Naive thymus-derived CD4-positive, alpha-beta T cell (primary cell): ENCODE results near the gene SLC19A1. TPM values are rescaled to one million over a fixed set of nuclear protein-coding genes. Genes with fewer than 3 reads are reported as not detected.
A peak's percentile ranks its signal among the peaks of the same experiment; 100 is the strongest.

ENCODE experiments used
- ATAC-seq: fragments of 150-1000 bp; cut with Tn5 transposase; 2 replicates; pipeline ENCODE4 v1.10.0; 2021; ENCODE audit warnings: mild to moderate bottlenecking, moderate library complexity
- CTCF ChIA-PET: fragments of 350-600 bp; sonication (Branson Sonifier 250); formaldehyde crosslinking; loops from one replicate; lab custom pipeline; 2021; ENCODE audit warnings: antibody characterized with exemption; lab: Charles Lee
- POLR2A ChIA-PET: fragments of 350-600 bp; sonication (Branson Sonifier 250); formaldehyde crosslinking; loops from one replicate; lab custom pipeline; 2021; ENCODE audit warnings: antibody characterized with exemption, inconsistent platforms; lab: Charles Lee
- DNase-seq, 9 donors: peaks; one replicate each; pipeline versions ENCODE4 v3.0.0 to v3.0.0-alpha.2; 2020 to 2022; ENCODE audit warnings: mixed read lengths in 1 of 9
- H3K27ac ChIP-seq: one replicate; pipeline ENCODE4 v1.7.0; 2013; ENCODE audit warnings: mild to moderate bottlenecking, low read depth, low read length, moderate library complexity
- H3K27me3 ChIP-seq, 2 donors: one replicate each; pipeline ENCODE4 v1.7.0; 2013; ENCODE audit warnings: low read length in 2 of 2, mild to moderate bottlenecking in 2 of 2, moderate library complexity in 2 of 2; ENCODE audit not compliant: control insufficient read depth in 2 of 2, insufficient read depth in 2 of 2
- H3K36me3 ChIP-seq, 3 experiments: 1 replicate in 2 of 3; 2 replicates in 1 of 3; pipeline ENCODE4 v1.7.0; 2013; ENCODE audit warnings: low read length in 3 of 3, mild to moderate bottlenecking in 3 of 3, moderate library complexity in 1 of 3; ENCODE audit not compliant: insufficient read depth in 3 of 3, control insufficient read depth in 2 of 3
- H3K4me1 ChIP-seq, 2 donors: one replicate each; pipeline ENCODE4 v1.7.0; 2013; ENCODE audit warnings: low read length in 2 of 2, mild to moderate bottlenecking in 2 of 2, moderate library complexity in 1 of 2; ENCODE audit not compliant: control insufficient read depth in 2 of 2, insufficient read depth in 2 of 2
- H3K4me3 ChIP-seq: 2 replicates; pipeline ENCODE4 v1.7.0; 2013; ENCODE audit warnings: mild to moderate bottlenecking, low read length
- H3K9me3 ChIP-seq, 3 experiments: 1 replicate in 2 of 3; 2 replicates in 1 of 3; pipeline ENCODE4 v1.7.0; 2013; ENCODE audit warnings: low read length in 3 of 3; ENCODE audit not compliant: control insufficient read depth in 2 of 3
- H3K27ac Mint-ChIP-seq, 9 donors: one replicate each; pipeline ENCODE4 v1.8.0; 2020 to 2022; ENCODE audit warnings: mixed read lengths in 9 of 9, mild to moderate bottlenecking in 8 of 9, moderate library complexity in 5 of 9, inconsistent platforms in 2 of 9
- H3K27me3 Mint-ChIP-seq, 5 donors: one replicate each; pipeline ENCODE4 v1.8.0; 2021 to 2022; ENCODE audit warnings: mixed read lengths in 5 of 5, mild to moderate bottlenecking in 1 of 5
- H3K36me3 Mint-ChIP-seq, 5 donors: one replicate each; pipeline ENCODE4 v1.8.0; 2020 to 2022; ENCODE audit warnings: mixed read lengths in 5 of 5, mild to moderate bottlenecking in 3 of 5, inconsistent platforms in 1 of 5
- H3K4me1 Mint-ChIP-seq, 7 donors: one replicate each; pipeline ENCODE4 v1.8.0; 2020 to 2022; ENCODE audit warnings: mixed read lengths in 7 of 7, mild to moderate bottlenecking in 3 of 7, inconsistent platforms in 1 of 7
- H3K4me3 Mint-ChIP-seq, 10 donors: one replicate each; pipeline ENCODE4 v1.8.0; 2020 to 2022; ENCODE audit warnings: mild to moderate bottlenecking in 10 of 10, mixed read lengths in 10 of 10, moderate library complexity in 6 of 10, inconsistent platforms in 2 of 10
- H3K9me3 Mint-ChIP-seq, 11 donors: one replicate each; pipeline ENCODE4 v1.8.0; 2020 to 2022; ENCODE audit warnings: mixed read lengths in 11 of 11, mild to moderate bottlenecking in 4 of 11, inconsistent platforms in 1 of 11, moderate library complexity in 1 of 11
- intact Hi-C, 2 donors: fragments of 100-400 bp; cut with micrococcal nuclease; formaldehyde crosslinking; loops; one replicate each; pipeline ENCODE4 v1.15.1; 2023
- polyA plus RNA-seq, 2 donors: library from polyadenylated mRNA; unstranded; fragments of 300-500 nt; fragmentation: Illumina TruSeq; gene quantifications; one replicate each; pipeline ENCODE4 v1.2.3, GENCODE V29; 2021
- total RNA-seq, 6 experiments: library from RNA in 5 of 6; stranded (reverse) in 5 of 6; gene quantifications; 1 replicate in 5 of 6; 2 replicates in 1 of 6; pipeline ENCODE4 v1.2.3 and lab custom pipeline; 2021 to 2026

The SLC19A1 gene
- total and polyA plus RNA-seq, 7 experiments from 2014 or later = 10.5 to 49.1 (median 15.6) TPM

GRCh38 chr21:45453308-45453950, 88.8 kb downstream of the SLC19A1 start:
- no peak overlapping the region for H3K4me3 ChIP-seq
- no peaks in the 10 kb centered on the region for H3K27me3 ChIP-seq
- no peak for DNase-seq
- no peaks in the 10 kb centered on the region for H3K36me3 ChIP-seq
- H3K4me3 Mint-ChIP-seq = peak overlapping the region in 1 of 10 donors; percentile 7
- peak overlapping the region in 2 of 9 donors; percentile 7 to 28 for H3K27ac Mint-ChIP-seq
- intact Hi-C loops = no loop called here
- H3K4me1 Mint-ChIP-seq = peaks cover 0 to 6% (median 2%) of the 10 kb centered on the region in 7 donors
- ChIA-PET CTCF (no interaction called here), POLR2A (no interaction called here)
- no peak for ATAC-seq
- no peaks in the 10 kb centered on the region for H3K36me3 Mint-ChIP-seq
- no peak overlapping the region for H3K27ac ChIP-seq
- peaks cover 0 to 3% (median 0%) of the 10 kb centered on the region in 5 donors for H3K27me3 Mint-ChIP-seq
- H3K9me3 Mint-ChIP-seq = peaks cover 0 to 12% (median 0%) of the 10 kb centered on the region in 11 donors
- H3K4me1 ChIP-seq = no peaks in the 10 kb centered on the region
- no peaks in the 10 kb centered on the region for H3K9me3 ChIP-seq

- Mint-ChIP-seq H3K4me1 (peaks cover 0 to 6% (median 2%) of the 10 kb centered on the region in 7 donors), H3K27ac (peak overlapping the region in 3 of 9 donors; percentile 9 to 28 (median 20)), H3K27me3 (peaks cover 0 to 7% (median 2%) of the 10 kb centered on the region in 5 donors), H3K36me3 (no peaks in the 10 kb centered on the region), H3K4me3 (peak overlapping the region in 1 of 10 donors; percentile 7), H3K9me3 (peaks cover 0 to 12% (median 0%) of the 10 kb centered on the region in 11 donors)
- H3K9me3 ChIP-seq = no peaks in the 10 kb centered on the region
- no peak for DNase-seq
- ChIA-PET POLR2A (no interaction called here), CTCF (no interaction called here)
- H3K4me3 ChIP-seq = no peak overlapping the region
- no peaks in the 10 kb centered on the region for H3K36me3 ChIP-seq
- no peak for ATAC-seq
- H3K27ac ChIP-seq = no peak overlapping the region
- intact Hi-C loops = no loop called here
- H3K4me1 ChIP-seq = no peaks in the 10 kb centered on the region
- no peaks in the 10 kb centered on the region for H3K27me3 ChIP-seq
Measured at GRCh38 chr21:45452696-45453307, 89.4 kb downstream of the SLC19A1 start.

GRCh38 chr21:45451771-45452182, 90.5 kb downstream of the SLC19A1 start:
- H3K9me3 Mint-ChIP-seq = peaks cover 0 to 14% (median 0%) of the 10 kb centered on the region in 11 donors
- DNase-seq = no peak

GRCh38 chr21:45451091-45451740, 91.0 kb downstream of the SLC19A1 start:
- H3K9me3 Mint-ChIP-seq = peaks cover 0 to 14% (median 1%) of the 10 kb centered on the region in 11 donors
- H3K27ac Mint-ChIP-seq = peak overlapping the region in 1 of 9 donors; percentile 74
- ChIA-PET CTCF (no interaction called here), POLR2A (no interaction called here)
- Histone ChIP-seq H3K9me3 (no peaks in the 10 kb centered on the region), H3K27ac (no peak overlapping the region), H3K4me1 (no peaks in the 10 kb centered on the region), H3K27me3 (no peaks in the 10 kb centered on the region), H3K4me3 (no peak overlapping the region), H3K36me3 (no peaks in the 10 kb centered on the region)
- DNase-seq (no peak), ATAC-seq (no peak)
- H3K27me3 Mint-ChIP-seq = peaks cover 0 to 10% (median 3%) of the 10 kb centered on the region in 5 donors
- no peak overlapping the region for H3K4me3 Mint-ChIP-seq
- intact Hi-C loops = no loop called here
- no peaks in the 10 kb centered on the region for H3K36me3 Mint-ChIP-seq
- peaks cover 0 to 6% (median 2%) of the 10 kb centered on the region in 7 donors for H3K4me1 Mint-ChIP-seq

More at GRCh38 chr21:45451771-45452182, 90.5 kb downstream of the SLC19A1 start:
- Mint-ChIP-seq H3K27ac (peak overlapping the region in 1 of 9 donors; percentile 46), H3K4me1 (peaks cover 0 to 6% (median 2%) of the 10 kb centered on the region in 7 donors), H3K36me3 (no peaks in the 10 kb centered on the region), H3K4me3 (no peak overlapping the region), H3K27me3 (peaks cover 0 to 7% (median 2%) of the 10 kb centered on the region in 5 donors)
- Histone ChIP-seq H3K4me1 (no peaks in the 10 kb centered on the region), H3K4me3 (no peak overlapping the region), H3K9me3 (no peaks in the 10 kb centered on the region), H3K27ac (no peak overlapping the region), H3K27me3 (no peaks in the 10 kb centered on the region), H3K36me3 (no peaks in the 10 kb centered on the region)
- POLR2A ChIA-PET = no interaction called here
- no peak for ATAC-seq
- CTCF ChIA-PET = no interaction called here
- intact Hi-C loops = no loop called here

- Histone ChIP-seq H3K36me3 (no peaks in the 10 kb centered on the region), H3K4me3 (no peak overlapping the region), H3K27me3 (no peaks in the 10 kb centered on the region), H3K9me3 (no peaks in the 10 kb centered on the region), H3K27ac (no peak overlapping the region), H3K4me1 (no peaks in the 10 kb centered on the region)
- no peak for ATAC-seq
- no peak for DNase-seq
- Mint-ChIP-seq H3K9me3 (peaks cover 0 to 14% (median 2%) of the 10 kb centered on the region in 11 donors), H3K27me3 (peaks cover 0 to 13% (median 4%) of the 10 kb centered on the region in 5 donors), H3K4me1 (peaks cover 0 to 6% (median 2%) of the 10 kb centered on the region in 7 donors), H3K36me3 (no peaks in the 10 kb centered on the region), H3K4me3 (no peak overlapping the region), H3K27ac (peak overlapping the region in 1 of 9 donors; percentile 74)
- CTCF ChIA-PET = no interaction called here
- POLR2A ChIA-PET = interaction anchor here (1.0 kb wide), 1 partner anchor 424 kb away, joined by 5 read pairs; no protein-coding TSS in a partner anchor
- intact Hi-C loops = no loop called here
Measured at GRCh38 chr21:45450423-45451090, 91.7 kb downstream of the SLC19A1 start.

- no peak overlapping the region for H3K27ac Mint-ChIP-seq
- no peaks in the 10 kb centered on the region for H3K4me1 ChIP-seq
- no peaks in the 10 kb centered on the region for H3K36me3 ChIP-seq
- ChIA-PET POLR2A (interaction anchor here (1.0 kb wide), 1 partner anchor 425 kb away, joined by 5 read pairs; no protein-coding TSS in a partner anchor), CTCF (no interaction called here)
- H3K27ac ChIP-seq = no peak overlapping the region
- no peak overlapping the region for H3K4me3 Mint-ChIP-seq
- H3K27me3 Mint-ChIP-seq = peaks cover 0 to 18% (median 4%) of the 10 kb centered on the region in 5 donors
- H3K9me3 Mint-ChIP-seq = peaks cover 0 to 14% (median 2%) of the 10 kb centered on the region in 11 donors
- H3K27me3 ChIP-seq = no peaks in the 10 kb centered on the region
- H3K36me3 Mint-ChIP-seq = no peaks in the 10 kb centered on the region
- H3K4me3 ChIP-seq = no peak overlapping the region
- intact Hi-C loops = no loop called here
- ATAC-seq = no peak
- peaks cover 0 to 6% (median 2%) of the 10 kb centered on the region in 7 donors for H3K4me1 Mint-ChIP-seq
- H3K9me3 ChIP-seq = no peaks in the 10 kb centered on the region
- DNase-seq = no peak
Measured at GRCh38 chr21:45449658-45450422, 92.4 kb downstream of the SLC19A1 start.
